ENCODE measurements around the gene CFB. TPM values are rescaled to one million over a fixed set of nuclear protein-coding genes. Genes with fewer than 3 reads are reported as not detected.

CFB gene
- total RNA-seq, 1 experiment from 2014 or later, result 0.31 TPM

DNA sequence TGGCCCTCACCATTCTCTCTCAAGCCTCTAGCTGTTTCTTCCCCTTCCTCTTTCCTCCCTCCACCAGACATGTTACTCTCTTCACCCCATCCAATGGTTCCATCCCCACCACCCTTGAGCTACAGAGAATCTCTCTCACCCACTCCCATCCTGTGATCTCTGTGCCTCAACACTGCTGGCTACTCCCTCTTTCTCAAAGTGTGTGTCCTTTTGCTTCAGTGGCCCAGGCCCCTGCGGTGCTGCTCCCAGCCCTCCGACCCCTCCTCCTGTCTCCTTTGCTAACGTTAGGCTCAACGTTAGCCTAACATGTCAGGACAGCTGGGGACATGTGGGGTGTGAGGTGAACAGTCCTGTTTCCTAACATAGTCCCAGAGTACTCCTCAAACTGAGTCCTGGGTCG is 7.0 kb downstream of the CFB start:
- H3K79me2 ChIP-seq (ENCODE audit: insufficient read depth, low read length), result no peaks in the 10 kb centered on the region; the same call in 1 of the 2 replicates
- no CpG with 5 or more reads among the region's 5 CpGs for WGBS (ENCODE audit: extremely low coverage, insufficient read length, low lambda C conversion rate)
- no peak overlapping the region for H3K9ac ChIP-seq (ENCODE audit: extremely low read depth, insufficient read length, low read length)
- no peak overlapping the region for H2BK20ac ChIP-seq (ENCODE audit: low read depth, low read length, poor library complexity, severe bottlenecking)
- no peak overlapping the region for H2BK5ac ChIP-seq (ENCODE audit: insufficient read length, low read length)
- peaks cover 10% of the 10 kb centered on the region for H3K27me3 Mint-ChIP-seq (ENCODE audit: low read depth)
- no peaks in the 10 kb centered on the region for H3K23me2 ChIP-seq (ENCODE audit: insufficient read length, low read depth, low read length, poor library complexity, severe bottlenecking)
- H3K4me1 Mint-ChIP-seq, result peaks cover 4% of the 10 kb centered on the region in 2 experiments
- peaks cover under 1% of the 10 kb centered on the region for H3K79me1 ChIP-seq (ENCODE audit: insufficient read depth, low read depth, low read length, poor library complexity, severe bottlenecking)
- no peak overlapping the region for H4K91ac ChIP-seq (ENCODE audit: insufficient read length, low read depth, low read length)
- no peak overlapping the region for H4K8ac ChIP-seq (replicated peaks; ENCODE audit: insufficient read length, low read depth, low read length)
- no peak overlapping the region for H2AK5ac ChIP-seq (ENCODE audit: insufficient read length, low read length)
- no peak overlapping the region for H2BK15ac ChIP-seq (ENCODE audit: low read depth, low read length)
- no peak overlapping the region for H2BK12ac ChIP-seq (ENCODE audit: insufficient read length, low read depth, low read length)
- no peak overlapping the region for H3K14ac ChIP-seq (ENCODE audit: insufficient read depth, low read length)
- no peak overlapping the region for H2BK120ac ChIP-seq (ENCODE audit: low read depth, low read length, poor library complexity, severe bottlenecking)
- H3K18ac ChIP-seq (ENCODE audit: insufficient read length, low read depth, low read length), result no peak overlapping the region
- H3K27ac ChIP-seq (ENCODE audit: insufficient read length, low read depth, low read length), result no peak overlapping the region
- no peaks in the 10 kb centered on the region for H3K9me3 Mint-ChIP-seq
- H3K4me3 Mint-ChIP-seq, result no peak overlapping the region
- H3K9me3 ChIP-seq (ENCODE audit: control insufficient read depth, low read depth, low read length), result no peaks in the 10 kb centered on the region
- H3K27me3 ChIP-seq (ENCODE audit: insufficient read depth, low read length), result no peaks in the 10 kb centered on the region
- H3K4me1 ChIP-seq (ENCODE audit: insufficient read depth, low read length), result 0 out of 2 replicates have a peak, but pooled peaks cover under 1% of the 10 kb centered on the region
- H2AFZ ChIP-seq (ENCODE audit: low read length), result no peak overlapping the region
- H3T11ph ChIP-seq (ENCODE audit: low read length), result no peak overlapping the region
- peaks cover 2% of the 10 kb centered on the region for H4K20me1 ChIP-seq (ENCODE audit: control insufficient read depth, insufficient read depth, insufficient read length)
- no peak for DNase-seq
- H3K56ac ChIP-seq (ENCODE audit: insufficient read length, low read depth, low read length), result no peak overlapping the region
- TF ChIP-seq, protein P1, sequence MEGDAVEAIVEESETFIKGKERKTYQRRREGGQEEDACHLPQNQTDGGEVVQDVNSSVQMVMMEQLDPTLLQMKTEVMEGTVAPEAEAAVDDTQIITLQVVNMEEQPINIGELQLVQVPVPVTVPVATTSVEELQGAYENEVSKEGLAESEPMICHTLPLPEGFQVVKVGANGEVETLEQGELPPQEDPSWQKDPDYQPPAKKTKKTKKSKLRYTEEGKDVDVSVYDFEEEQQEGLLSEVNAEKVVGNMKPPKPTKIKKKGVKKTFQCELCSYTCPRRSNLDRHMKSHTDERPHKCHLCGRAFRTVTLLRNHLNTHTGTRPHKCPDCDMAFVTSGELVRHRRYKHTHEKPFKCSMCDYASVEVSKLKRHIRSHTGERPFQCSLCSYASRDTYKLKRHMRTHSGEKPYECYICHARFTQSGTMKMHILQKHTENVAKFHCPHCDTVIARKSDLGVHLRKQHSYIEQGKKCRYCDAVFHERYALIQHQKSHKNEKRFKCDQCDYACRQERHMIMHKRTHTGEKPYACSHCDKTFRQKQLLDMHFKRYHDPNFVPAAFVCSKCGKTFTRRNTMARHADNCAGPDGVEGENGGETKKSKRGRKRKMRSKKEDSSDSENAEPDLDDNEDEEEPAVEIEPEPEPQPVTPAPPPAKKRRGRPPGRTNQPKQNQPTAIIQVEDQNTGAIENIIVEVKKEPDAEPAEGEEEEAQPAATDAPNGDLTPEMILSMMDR (conservative IDR thresholded peaks at IDR 0.05), result no peak
- no peak overlapping the region for H3K4ac ChIP-seq (ENCODE audit: low read depth, low read length)
- no peak overlapping the region for H4K5ac ChIP-seq (ENCODE audit: insufficient read length, low read depth, low read length)
- H3K23ac ChIP-seq (ENCODE audit: insufficient read length, low read depth, low read length), result no peak overlapping the region
- H3K4me2 ChIP-seq (ENCODE audit: insufficient read depth, insufficient read length, low read length), result no peak overlapping the region
- H3K36me3 Mint-ChIP-seq (ENCODE audit: insufficient read depth in 1 of 3, low read depth in 3 of 3), result peaks cover 23 to 66% (median 61%) of the 10 kb centered on the region in 3 experiments
- peak overlapping the region in 1 of 3 experiments; percentile 67; a peak in 3 of 7 replicates for H3K27ac Mint-ChIP-seq
